SK-N-SH treated with all-trans-retinoic acid at 6 μM for 48 hours (cell line): Measurements from ENCODE around the gene COL16A1.

ENCODE experiments used
- BACH2 ChIP-seq: fragments of 250-450 bp; sonication (Bioruptor Pico); IDR thresholded peaks from 2 replicates; pipeline ENCODE4 v1.9.0; 2021; ENCODE audit warnings: mild to moderate bottlenecking, borderline replicate concordance
- ESRRG ChIP-seq: fragments of 250-450 bp; sonication (Bioruptor Pico); IDR thresholded peaks from 2 replicates; pipeline ENCODE4 v1.6.1; 2021; ENCODE audit warnings: mild to moderate bottlenecking
- GLIS3 ChIP-seq: fragments of 250-450 bp; sonication (Bioruptor Pico); IDR thresholded peaks from 2 replicates; pipeline ENCODE4 v1.5.0; 2020; ENCODE audit warnings: mild to moderate bottlenecking, moderate library complexity
- PPARA ChIP-seq: fragments of 250-450 bp; sonication (Bioruptor Pico); IDR thresholded peaks from 2 replicates; pipeline ENCODE4 v1.5.0; 2020; ENCODE audit warnings: mild to moderate bottlenecking, borderline replicate concordance
- RARB ChIP-seq: fragments of 250-450 bp; sonication (Bioruptor Pico); IDR thresholded peaks from 2 replicates; pipeline ENCODE4 v1.8.0; 2021; ENCODE audit warnings: mild to moderate bottlenecking, moderate library complexity
- ZC3H10 ChIP-seq: fragments of 250-450 bp; sonication (Bioruptor Pico); IDR thresholded peaks from 2 replicates; pipeline ENCODE4 v1.5.1; 2021; ENCODE audit warnings: mild to moderate bottlenecking, moderate library complexity
- ZFP3 ChIP-seq: fragments of 250-450 bp; sonication (Bioruptor Pico); IDR thresholded peaks from 2 replicates; pipeline ENCODE4 v1.5.0; 2020; ENCODE audit warnings: mild to moderate bottlenecking, moderate library complexity
- ZFP30 ChIP-seq: fragments of 450-650 bp; formaldehyde crosslinking; IDR thresholded peaks from 2 replicates; pipeline ENCODE4 v1.5.0; 2022; ENCODE audit warnings: mild to moderate bottlenecking, moderate library complexity
- TF ChIP-seq, protein P1 (sequence below): fragments of 250-450 bp; sonication (Bioruptor Pico); IDR thresholded peaks from 2 replicates; pipeline ENCODE4 v1.8.0; 2020; ENCODE audit warnings: mild to moderate bottlenecking, moderate library complexity, borderline replicate concordance
- TF ChIP-seq, protein P2 (sequence below): fragments of 250-450 bp; sonication (Bioruptor Pico); IDR thresholded peaks from 2 replicates; pipeline ENCODE4 v1.5.1; 2020; ENCODE audit warnings: low read depth, mild to moderate bottlenecking, moderate library complexity

DNA sequence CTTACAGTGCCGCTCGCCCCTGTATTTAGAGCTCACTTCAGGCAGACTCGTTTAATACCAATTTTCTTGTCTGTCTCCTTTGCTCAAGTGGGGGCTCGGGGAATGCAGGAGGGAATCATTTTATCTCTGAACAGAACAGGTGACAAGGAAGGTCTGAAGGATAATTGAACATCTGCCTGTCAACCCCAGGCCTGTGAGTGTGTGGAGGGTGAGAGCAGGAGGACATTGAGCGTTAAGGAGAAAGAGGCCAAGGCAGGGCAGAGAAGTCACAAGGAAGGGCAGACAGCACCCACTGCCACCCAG is 49.4 kb downstream of the COL16A1 start:
- TF ChIP-seq BACH2 (CRISPR knock-in tag) (no peak), ZFP30 (CRISPR knock-in tag) (no peak), ZC3H10 (CRISPR knock-in tag) (no peak), PPARA (CRISPR knock-in tag) (no peak), GLIS3 (no peak), ZFP3 (CRISPR knock-in tag) (no peak), ESRRG (CRISPR knock-in tag) (no peak), RARB (CRISPR knock-in tag) (no peak)
- TF ChIP-seq, protein P1, sequence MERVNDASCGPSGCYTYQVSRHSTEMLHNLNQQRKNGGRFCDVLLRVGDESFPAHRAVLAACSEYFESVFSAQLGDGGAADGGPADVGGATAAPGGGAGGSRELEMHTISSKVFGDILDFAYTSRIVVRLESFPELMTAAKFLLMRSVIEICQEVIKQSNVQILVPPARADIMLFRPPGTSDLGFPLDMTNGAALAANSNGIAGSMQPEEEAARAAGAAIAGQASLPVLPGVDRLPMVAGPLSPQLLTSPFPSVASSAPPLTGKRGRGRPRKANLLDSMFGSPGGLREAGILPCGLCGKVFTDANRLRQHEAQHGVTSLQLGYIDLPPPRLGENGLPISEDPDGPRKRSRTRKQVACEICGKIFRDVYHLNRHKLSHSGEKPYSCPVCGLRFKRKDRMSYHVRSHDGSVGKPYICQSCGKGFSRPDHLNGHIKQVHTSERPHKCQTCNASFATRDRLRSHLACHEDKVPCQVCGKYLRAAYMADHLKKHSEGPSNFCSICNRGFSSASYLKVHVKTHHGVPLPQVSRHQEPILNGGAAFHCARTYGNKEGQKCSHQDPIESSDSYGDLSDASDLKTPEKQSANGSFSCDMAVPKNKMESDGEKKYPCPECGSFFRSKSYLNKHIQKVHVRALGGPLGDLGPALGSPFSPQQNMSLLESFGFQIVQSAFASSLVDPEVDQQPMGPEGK (CRISPR knock-in tag), result no peak
- TF ChIP-seq, protein P2, sequence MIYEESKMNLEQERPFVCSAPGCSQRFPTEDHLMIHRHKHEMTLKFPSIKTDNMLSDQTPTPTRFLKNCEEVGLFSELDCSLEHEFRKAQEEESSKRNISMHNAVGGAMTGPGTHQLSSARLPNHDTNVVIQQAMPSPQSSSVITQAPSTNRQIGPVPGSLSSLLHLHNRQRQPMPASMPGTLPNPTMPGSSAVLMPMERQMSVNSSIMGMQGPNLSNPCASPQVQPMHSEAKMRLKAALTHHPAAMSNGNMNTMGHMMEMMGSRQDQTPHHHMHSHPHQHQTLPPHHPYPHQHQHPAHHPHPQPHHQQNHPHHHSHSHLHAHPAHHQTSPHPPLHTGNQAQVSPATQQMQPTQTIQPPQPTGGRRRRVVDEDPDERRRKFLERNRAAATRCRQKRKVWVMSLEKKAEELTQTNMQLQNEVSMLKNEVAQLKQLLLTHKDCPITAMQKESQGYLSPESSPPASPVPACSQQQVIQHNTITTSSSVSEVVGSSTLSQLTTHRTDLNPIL (CRISPR knock-in tag), result no peak
